ENCODE measurements around the gene SFMBT1. TPM values are rescaled to one million over a fixed set of nuclear protein-coding genes. Genes with fewer than 3 reads are reported as not detected.
A peak's percentile ranks its signal among the peaks of the same experiment; 100 is the strongest.

SFMBT1 gene
- total and polyA plus RNA-seq, 9 of the 15 experiments (the other 6 are each of a cell fraction or from before 2014, with no cell fraction given), result 0.76 to 6.6 (median 3.6) TPM

DNA sequence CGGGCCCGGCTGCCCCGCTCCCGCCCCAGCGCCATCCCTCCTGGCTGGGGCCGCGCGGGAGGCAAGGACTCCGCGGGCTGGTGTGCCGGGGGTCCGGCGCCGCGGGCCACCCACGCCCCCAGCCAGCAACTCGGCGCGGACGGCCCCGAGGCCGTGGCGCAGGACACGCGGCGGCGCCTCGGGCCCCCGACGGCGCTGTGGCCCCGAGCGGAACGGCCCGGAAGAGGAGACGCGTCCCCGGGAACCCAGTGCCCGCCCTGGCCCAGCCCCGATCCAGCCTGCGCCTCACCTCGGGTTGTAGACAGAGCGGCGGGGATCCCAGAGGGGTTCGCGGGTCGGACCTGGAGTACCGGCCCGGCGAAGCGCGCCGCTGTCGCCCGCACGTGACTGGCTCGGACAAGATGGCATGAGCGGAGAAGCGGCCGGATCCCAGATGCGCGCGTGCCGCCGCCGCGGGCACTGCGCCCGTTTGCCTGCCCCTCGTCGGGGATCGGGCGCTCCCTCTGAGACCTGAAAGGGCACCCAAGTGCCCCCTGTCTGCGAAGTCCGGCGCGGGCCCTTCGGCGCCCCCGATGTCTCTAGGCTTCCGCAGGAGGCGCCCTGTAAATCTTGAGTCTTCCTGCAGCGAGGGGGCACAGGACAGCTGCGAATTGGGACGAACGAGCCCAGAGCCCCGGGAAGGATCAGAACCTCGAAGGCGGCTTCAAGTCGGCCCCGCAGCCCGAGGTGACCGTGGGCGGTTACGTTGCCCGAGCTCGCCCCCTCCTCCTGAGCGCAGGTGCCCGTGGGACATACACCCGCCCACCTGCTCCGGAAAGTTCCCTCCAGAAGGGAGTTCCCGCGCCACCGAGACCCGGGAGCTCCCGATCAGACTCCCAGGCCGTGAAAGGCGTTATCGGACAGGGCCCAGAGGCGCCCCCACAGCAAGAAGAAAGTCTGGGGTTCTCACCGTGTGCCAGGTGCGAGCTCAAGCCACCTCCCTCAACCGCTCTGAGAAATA is 598 bp upstream of the SFMBT1 start:
- CTCF ChIA-PET (ENCODE audit: low intra/inter-chr PET ratio), result no interaction called here
- intact Hi-C loops (cut with micrococcal nuclease), result no loop called here
- peak; percentile 2 for TF ChIP-seq TBP (optimal IDR thresholded peaks at IDR 0.05; ENCODE audit: low read depth, low read length)
- TF ChIP-seq, protein P1, sequence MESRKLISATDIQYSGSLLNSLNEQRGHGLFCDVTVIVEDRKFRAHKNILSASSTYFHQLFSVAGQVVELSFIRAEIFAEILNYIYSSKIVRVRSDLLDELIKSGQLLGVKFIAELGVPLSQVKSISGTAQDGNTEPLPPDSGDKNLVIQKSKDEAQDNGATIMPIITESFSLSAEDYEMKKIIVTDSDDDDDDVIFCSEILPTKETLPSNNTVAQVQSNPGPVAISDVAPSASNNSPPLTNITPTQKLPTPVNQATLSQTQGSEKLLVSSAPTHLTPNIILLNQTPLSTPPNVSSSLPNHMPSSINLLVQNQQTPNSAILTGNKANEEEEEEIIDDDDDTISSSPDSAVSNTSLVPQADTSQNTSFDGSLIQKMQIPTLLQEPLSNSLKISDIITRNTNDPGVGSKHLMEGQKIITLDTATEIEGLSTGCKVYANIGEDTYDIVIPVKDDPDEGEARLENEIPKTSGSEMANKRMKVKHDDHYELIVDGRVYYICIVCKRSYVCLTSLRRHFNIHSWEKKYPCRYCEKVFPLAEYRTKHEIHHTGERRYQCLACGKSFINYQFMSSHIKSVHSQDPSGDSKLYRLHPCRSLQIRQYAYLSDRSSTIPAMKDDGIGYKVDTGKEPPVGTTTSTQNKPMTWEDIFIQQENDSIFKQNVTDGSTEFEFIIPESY (CRISPR knock-in tag; IDR thresholded peaks at IDR 0.05), result peak; percentile 98
- TF ChIP-seq NCOA6 (IDR thresholded peaks at IDR 0.05), result 0 out of 2 replicates have a peak, but pooled peaks have one; percentile 48
- TF ChIP-seq, protein P2, sequence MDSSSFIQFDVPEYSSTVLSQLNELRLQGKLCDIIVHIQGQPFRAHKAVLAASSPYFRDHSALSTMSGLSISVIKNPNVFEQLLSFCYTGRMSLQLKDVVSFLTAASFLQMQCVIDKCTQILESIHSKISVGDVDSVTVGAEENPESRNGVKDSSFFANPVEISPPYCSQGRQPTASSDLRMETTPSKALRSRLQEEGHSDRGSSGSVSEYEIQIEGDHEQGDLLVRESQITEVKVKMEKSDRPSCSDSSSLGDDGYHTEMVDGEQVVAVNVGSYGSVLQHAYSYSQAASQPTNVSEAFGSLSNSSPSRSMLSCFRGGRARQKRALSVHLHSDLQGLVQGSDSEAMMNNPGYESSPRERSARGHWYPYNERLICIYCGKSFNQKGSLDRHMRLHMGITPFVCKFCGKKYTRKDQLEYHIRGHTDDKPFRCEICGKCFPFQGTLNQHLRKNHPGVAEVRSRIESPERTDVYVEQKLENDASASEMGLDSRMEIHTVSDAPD (CRISPR knock-in tag; IDR thresholded peaks at IDR 0.05), result no peak
- no peak for TF ChIP-seq ZNF197 (CRISPR knock-in tag; IDR thresholded peaks at IDR 0.05; ENCODE audit: low read depth)
- peak; percentile 41; the same call in 1 of the 2 replicates for TF ChIP-seq BHLHE40 (IDR thresholded peaks at IDR 0.05; ENCODE audit: low read length)
- TF ChIP-seq, protein P3, sequence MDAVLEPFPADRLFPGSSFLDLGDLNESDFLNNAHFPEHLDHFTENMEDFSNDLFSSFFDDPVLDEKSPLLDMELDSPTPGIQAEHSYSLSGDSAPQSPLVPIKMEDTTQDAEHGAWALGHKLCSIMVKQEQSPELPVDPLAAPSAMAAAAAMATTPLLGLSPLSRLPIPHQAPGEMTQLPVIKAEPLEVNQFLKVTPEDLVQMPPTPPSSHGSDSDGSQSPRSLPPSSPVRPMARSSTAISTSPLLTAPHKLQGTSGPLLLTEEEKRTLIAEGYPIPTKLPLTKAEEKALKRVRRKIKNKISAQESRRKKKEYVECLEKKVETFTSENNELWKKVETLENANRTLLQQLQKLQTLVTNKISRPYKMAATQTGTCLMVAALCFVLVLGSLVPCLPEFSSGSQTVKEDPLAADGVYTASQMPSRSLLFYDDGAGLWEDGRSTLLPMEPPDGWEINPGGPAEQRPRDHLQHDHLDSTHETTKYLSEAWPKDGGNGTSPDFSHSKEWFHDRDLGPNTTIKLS (IDR thresholded peaks at IDR 0.05; ENCODE audit: borderline replicate concordance, low read depth), result peak; percentile 60; the same call in 1 of the 2 replicates
- 0 out of 2 replicates have a peak, but pooled peaks have one; percentile 12 for TF ChIP-seq EGR1 (conservative IDR thresholded peaks at IDR 0.05)
- peak; percentile 34 for TF ChIP-seq RBFOX2 (IDR thresholded peaks at IDR 0.05; ENCODE audit: low read depth, low read length)
- no peak for TF ChIP-seq KLF16 (IDR thresholded peaks at IDR 0.05)
- no peak for TF ChIP-seq RBM34 (IDR thresholded peaks at IDR 0.05; ENCODE audit: borderline replicate concordance, insufficient read depth, low read length)
- TF ChIP-seq HMGN3 (IDR thresholded peaks at IDR 0.05; ENCODE audit: borderline replicate concordance, extremely low read depth, insufficient read length, low read depth, low read length), result peak; percentile 14

More for the DNA sequence above, 598 bp upstream of the SFMBT1 start:
- BruUV-seq (replicated peaks), result no TSS peak
- Histone ChIP-seq H3K9ac (ENCODE audit: insufficient read depth in 1 of 2, low read depth in 2 of 2, low read length in 2 of 2) (peak overlapping the region; percentile 84 to 93; a peak in 3 of 4 replicates), H3K4me3 (peak overlapping the region; percentile 81), H3K36me3 (ENCODE audit: control insufficient read depth, insufficient read depth, low read length) (no peaks in the 10 kb centered on the region), H3K27ac (ENCODE audit: extremely low read depth, low read depth, low read length) (peak overlapping the region; percentile 93; the same call in 1 of the 3 replicates), H4K20me1 (replicated peaks; ENCODE audit: control insufficient read depth, insufficient read depth, low read length) (no peaks in the 10 kb centered on the region), H3K9me1 (ENCODE audit: control insufficient read depth, insufficient read depth, low read length) (no peaks in the 10 kb centered on the region), H3K4me2 (ENCODE audit: insufficient read depth, low read length) (peak overlapping the region; percentile 66; the same call in 1 of the 2 replicates), H2AFZ (ENCODE audit: low read depth, low read length) (peak overlapping the region; percentile 84), H3K9me3 (replicated peaks; ENCODE audit: control insufficient read depth, insufficient read depth, low read depth, low read length) (no peaks in the 10 kb centered on the region), H3K27me3 (ENCODE audit: control insufficient read depth in 2 of 2, insufficient read depth in 2 of 2, low read length in 2 of 2) (no peaks in the 10 kb centered on the region), H3K79me2 (ENCODE audit: control insufficient read depth, insufficient read depth, low read length) (peaks cover 7% of the 10 kb centered on the region; the same call in 2 of the 3 replicates), H3K4me1 (replicated peaks in 1 of 2; ENCODE audit: control insufficient read depth in 2 of 2, insufficient read depth in 2 of 2, low read length in 2 of 2) (peaks cover 5 to 17% of the 10 kb centered on the region in 2 experiments; a peak in 4 of 5 replicates)
- peak in 1 of 4 experiments; percentile 14 for DNase-seq (ENCODE audit: extremely low read depth in 1 of 4, low spot score in 3 of 4)
- in situ Hi-C loops (cut with MboI), result no loop called here
- 58% methylated on average over 25 of the region's 113 CpGs for WGBS (ENCODE audit: insufficient coverage, low coverage, missing lambda C conversion rate)
- no peak for FAIRE-seq
- ATAC-seq, result peak; percentile 36
- POLR2A ChIA-PET, result interaction anchor here (0.5 to 0.7 kb wide), 6 partner anchors 15 to 410 kb away, joined by 3 to 4 read pairs (median 3); partner anchors contain the start of genes GLT8D1 and SPCS1

Measured in K562 (cell line).